Muscle of leg (tissue), 11 donors: ENCODE data around the gene SPATA13. TPM values are rescaled to one million over a fixed set of nuclear protein-coding genes. Genes with fewer than 3 reads are reported as not detected.
"Not testable (repeated sequence)": the region's sequence is repeated elsewhere in the genome, so short reads cannot be mapped to it uniquely, and the experiment has no call there.

Source experiments
- DNase-seq: peaks from one replicate; pipeline ENCODE4 v3.0.0; 2013
- H3K27ac ChIP-seq: one replicate; pipeline ENCODE4 v1.5.1; 2013; ENCODE audit warnings: mild to moderate bottlenecking, low read length, control low read depth
- H3K27me3 ChIP-seq: one replicate; pipeline ENCODE4 v1.6.1; 2013; ENCODE audit warnings: low read length; ENCODE audit not compliant: control insufficient read depth, insufficient read depth
- H3K36me3 ChIP-seq: one replicate; pipeline ENCODE4 v1.6.1; 2013; ENCODE audit warnings: low read length; ENCODE audit not compliant: control insufficient read depth, insufficient read depth
- H3K4me1 ChIP-seq: one replicate; pipeline ENCODE4 v1.6.1; 2013; ENCODE audit warnings: low read length; ENCODE audit not compliant: control insufficient read depth, insufficient read depth
- H3K4me3 ChIP-seq: one replicate; pipeline ENCODE4 v1.5.1; 2013; ENCODE audit warnings: low read length, control low read depth
- H3K9me3 ChIP-seq: replicated peaks from 2 replicates; pipeline ENCODE4 v1.6.1; 2013; ENCODE audit warnings: low read depth, low read length; ENCODE audit not compliant: control insufficient read depth
- WGBS: methylation state at CpG from one replicate; pipeline ENCODE4 v1.1.5; 2013; ENCODE audit warnings: missing lambda C conversion rate; ENCODE audit not compliant: insufficient coverage; 5-methylcytosine and 5-hydroxymethylcytosine counted together
- polyA plus RNA-seq, 8 donors: library from polyadenylated mRNA; unstranded; fragments of 120-200 nt; gene quantifications; one replicate each; pipeline versions ENCODE4 v1.2.1 to v1.2.3, GENCODE V29; 2013; ENCODE audit warnings: inconsistent platforms in 1 of 8, low replicate concordance in 1 of 8; ENCODE audit not compliant: insufficient read length in 8 of 8, insufficient read depth in 1 of 8
- total RNA-seq: library from RNA; stranded (reverse); fragments of 120-200 nt; gene quantifications from one replicate; pipeline ENCODE4 v1.2.4, GENCODE V29; 2013

SPATA13 gene
- total and polyA plus RNA-seq, 9 donors = 2.7 to 4.5 (median 3.3) TPM

DNA sequence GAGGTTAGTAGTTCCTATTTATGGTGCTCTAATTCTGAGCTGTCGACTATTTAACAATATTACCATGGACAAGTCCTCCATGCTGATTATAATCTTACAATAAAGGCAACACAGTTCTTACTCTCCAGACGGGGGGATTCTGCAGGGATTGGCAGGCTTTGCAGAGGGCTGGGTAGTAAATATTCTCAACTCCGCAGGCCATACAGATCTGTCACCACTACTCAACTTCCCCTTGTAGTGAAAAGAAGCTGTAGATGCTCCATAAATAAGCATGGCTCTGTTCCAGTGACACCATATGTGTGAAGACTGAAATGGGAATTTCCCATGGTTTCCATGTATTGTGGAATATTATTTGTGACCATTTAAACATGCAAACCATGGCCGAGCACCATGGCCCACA is 158.4 kb downstream of the SPATA13 start:
- not testable (repeated sequence) for H3K4me3 ChIP-seq, H3K4me1 ChIP-seq, H3K27me3 ChIP-seq, H3K9me3 ChIP-seq, H3K36me3 ChIP-seq, H3K27ac ChIP-seq, DNase-seq
- no CpG with 5 or more reads among the region's 4 CpGs for WGBS

- not testable (repeated sequence) for H3K36me3 ChIP-seq, H3K9me3 ChIP-seq, H3K27ac ChIP-seq, H3K4me3 ChIP-seq, H3K27me3 ChIP-seq, H3K4me1 ChIP-seq, DNase-seq
- WGBS = 93% methylated on average over 2 of the region's 6 CpGs
Observed at GRCh38 chr13:24319641-24320040, 159.1 kb downstream of the SPATA13 start.

- H3K36me3 ChIP-seq, H3K4me3 ChIP-seq, H3K4me1 ChIP-seq, DNase-seq, H3K9me3 ChIP-seq, H3K27me3 ChIP-seq, H3K27ac ChIP-seq: not testable (repeated sequence)
- 80% methylated on average over 1 of the region's 8 CpGs for WGBS
Observed at GRCh38 chr13:24321416-24321815, 160.9 kb downstream of the SPATA13 start.

GRCh38 chr13:24322470-24322869 is 161.9 kb downstream of the SPATA13 start:
- WGBS = 50% methylated on average over 1 of the region's 2 CpGs
- H3K27ac ChIP-seq, H3K4me1 ChIP-seq, DNase-seq, H3K36me3 ChIP-seq, H3K27me3 ChIP-seq, H3K9me3 ChIP-seq, H3K4me3 ChIP-seq: not testable (repeated sequence)

DNA sequence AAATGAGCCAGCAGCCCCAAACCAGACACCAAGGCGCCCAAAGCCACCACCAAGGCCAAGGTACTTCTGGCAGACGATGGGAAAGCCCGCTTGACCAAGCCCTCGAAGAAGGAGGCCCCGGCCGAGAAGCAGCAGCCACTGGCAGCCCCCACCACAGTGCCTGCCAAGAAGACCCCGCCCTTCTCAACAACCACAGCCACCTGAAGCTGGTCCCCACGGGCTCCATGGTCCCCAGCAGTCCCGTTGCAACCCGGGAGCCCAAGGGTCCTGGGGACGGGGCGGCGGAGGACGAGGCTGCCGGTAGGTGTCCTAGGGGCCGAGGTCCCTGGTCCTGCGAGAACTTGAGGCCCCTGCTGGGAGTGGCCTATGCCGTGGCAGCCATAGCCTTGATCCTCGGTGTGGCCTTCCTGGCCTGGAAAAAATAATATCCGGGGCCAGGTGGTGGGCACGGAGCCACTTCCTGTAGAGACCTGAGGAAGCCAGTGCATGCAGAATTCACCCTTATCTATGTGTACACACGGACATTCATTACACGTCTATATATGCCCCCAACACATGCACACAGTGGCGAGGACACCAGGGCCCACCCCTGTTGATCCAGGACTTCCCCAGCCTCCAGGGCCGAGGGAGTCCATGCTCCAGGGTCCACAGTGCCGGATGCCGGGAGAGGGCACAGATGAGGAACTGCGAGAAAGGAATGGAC is 162.7 kb downstream of the SPATA13 start:
- Histone ChIP-seq H3K4me1 (peaks cover 2% of the 10 kb centered on the region), H3K4me3 (no peak overlapping the region), H3K36me3 (no peaks in the 10 kb centered on the region), H3K9me3 (no peaks in the 10 kb centered on the region), H3K27ac (no peak overlapping the region), H3K27me3 (peaks cover 11% of the 10 kb centered on the region)
- no peak for DNase-seq
- WGBS = 71% methylated on average over 23 of the region's 28 CpGs

DNA sequence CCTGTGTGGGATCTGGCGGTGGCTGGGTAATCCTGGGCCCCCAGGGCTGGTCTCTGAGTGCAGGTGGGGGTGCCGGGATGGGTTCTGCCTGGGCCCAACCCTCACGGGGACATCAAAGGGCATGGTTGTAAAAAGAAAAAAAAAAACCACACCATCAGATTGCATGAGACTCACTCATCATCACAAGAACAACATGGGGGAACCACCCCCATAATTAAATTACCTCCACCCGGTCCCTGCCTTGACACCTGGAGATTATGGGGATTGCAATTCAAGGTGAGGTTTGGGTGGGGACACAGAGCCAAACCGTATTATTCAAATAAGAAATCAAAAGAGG is 163.2 kb downstream of the SPATA13 start:
- 60% methylated on average over 1 of the region's 5 CpGs for WGBS
- DNase-seq = no peak
- Histone ChIP-seq H3K27me3 (peaks cover 14% of the 10 kb centered on the region), H3K36me3 (no peaks in the 10 kb centered on the region), H3K9me3 (no peaks in the 10 kb centered on the region), H3K4me1 (peaks cover 3% of the 10 kb centered on the region), H3K27ac (no peak overlapping the region), H3K4me3 (no peak overlapping the region)

DNA sequence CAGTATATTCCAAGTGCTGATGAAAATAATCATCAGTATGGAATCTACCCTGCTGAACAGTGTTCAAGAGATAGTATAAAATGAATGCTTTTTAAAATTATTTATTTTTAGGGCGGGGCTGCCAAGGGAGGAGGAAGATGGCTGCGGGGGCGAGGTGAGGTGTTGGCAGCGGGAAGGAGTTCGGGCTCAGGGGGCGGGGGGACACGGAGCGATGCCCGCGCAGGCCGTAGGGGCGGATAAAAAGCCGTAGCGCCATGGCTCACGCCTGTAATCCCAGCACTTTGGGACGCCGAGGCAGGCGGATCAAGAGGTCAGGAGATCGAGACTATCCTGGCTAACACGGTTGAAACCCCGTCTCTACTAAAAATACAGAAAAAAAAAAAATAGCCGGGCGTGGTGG is 167.1 kb downstream of the SPATA13 start:
- WGBS = 84% methylated on average over 20 of the region's 23 CpGs
- DNase-seq = not testable (repeated sequence)
- H3K27me3 ChIP-seq = peaks cover 16% of the 10 kb centered on the region

DNA sequence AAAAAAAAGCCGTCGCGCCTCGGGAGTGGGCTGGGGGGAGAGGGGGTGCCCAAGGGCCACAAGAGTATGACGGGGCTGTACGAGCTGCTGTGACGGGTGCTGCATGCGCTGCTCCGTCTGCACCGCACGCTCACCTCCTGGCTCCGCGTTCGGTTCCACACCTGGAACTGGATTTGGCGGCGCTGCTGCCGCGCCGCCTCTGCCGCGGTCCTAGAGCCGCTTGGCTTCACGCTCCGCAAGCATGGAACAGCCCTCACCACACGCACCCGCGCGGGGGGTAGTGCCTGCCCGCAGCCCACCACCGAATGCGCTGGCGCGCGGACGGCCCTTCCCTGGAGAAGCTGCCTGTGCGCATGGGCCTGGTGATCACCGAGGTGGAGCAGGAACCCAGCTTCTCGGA is 167.6 kb downstream of the SPATA13 start:
- Histone ChIP-seq H3K27ac (no peak overlapping the region), H3K4me1 (peaks cover 3% of the 10 kb centered on the region), H3K27me3 (peaks cover 16% of the 10 kb centered on the region), H3K9me3 (no peaks in the 10 kb centered on the region), H3K4me3 (peak overlapping the region; percentile 17), H3K36me3 (no peaks in the 10 kb centered on the region)
- no peak for DNase-seq
- 8% methylated on average over 19 of the region's 38 CpGs for WGBS

More for the DNA sequence above, 167.1 kb downstream of the SPATA13 start:
- not testable (repeated sequence) for H3K9me3 ChIP-seq, H3K36me3 ChIP-seq, H3K4me1 ChIP-seq, H3K27ac ChIP-seq, H3K4me3 ChIP-seq

DNA sequence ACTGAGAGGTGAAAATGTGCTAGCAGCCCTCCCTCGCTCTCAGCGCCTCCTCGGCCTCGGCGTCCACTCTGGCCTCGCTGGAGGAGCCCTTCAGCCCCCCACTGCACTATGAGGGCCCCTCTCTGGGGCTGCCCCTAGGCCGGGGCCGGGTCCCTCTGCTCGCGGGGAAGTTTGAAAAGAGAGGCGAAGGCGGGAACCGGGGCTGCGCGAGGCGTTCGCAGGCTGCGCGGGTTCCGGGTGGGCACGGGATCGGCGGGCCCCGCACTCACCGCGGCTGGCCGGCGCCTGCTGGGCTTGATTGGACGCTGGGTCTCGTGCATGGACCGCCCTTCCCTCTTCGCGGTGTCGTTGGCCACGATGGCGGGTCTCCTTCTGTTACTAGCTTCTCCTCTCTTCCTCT is 178.2 kb downstream of the SPATA13 start:
- WGBS = 95% methylated on average over 32 of the region's 36 CpGs
- Histone ChIP-seq H3K27ac (no peak overlapping the region), H3K4me1 (no peaks in the 10 kb centered on the region), H3K36me3 (no peaks in the 10 kb centered on the region), H3K9me3 (no peaks in the 10 kb centered on the region), H3K27me3 (peaks cover 2% of the 10 kb centered on the region), H3K4me3 (no peak overlapping the region)
- DNase-seq = no peak

DNA sequence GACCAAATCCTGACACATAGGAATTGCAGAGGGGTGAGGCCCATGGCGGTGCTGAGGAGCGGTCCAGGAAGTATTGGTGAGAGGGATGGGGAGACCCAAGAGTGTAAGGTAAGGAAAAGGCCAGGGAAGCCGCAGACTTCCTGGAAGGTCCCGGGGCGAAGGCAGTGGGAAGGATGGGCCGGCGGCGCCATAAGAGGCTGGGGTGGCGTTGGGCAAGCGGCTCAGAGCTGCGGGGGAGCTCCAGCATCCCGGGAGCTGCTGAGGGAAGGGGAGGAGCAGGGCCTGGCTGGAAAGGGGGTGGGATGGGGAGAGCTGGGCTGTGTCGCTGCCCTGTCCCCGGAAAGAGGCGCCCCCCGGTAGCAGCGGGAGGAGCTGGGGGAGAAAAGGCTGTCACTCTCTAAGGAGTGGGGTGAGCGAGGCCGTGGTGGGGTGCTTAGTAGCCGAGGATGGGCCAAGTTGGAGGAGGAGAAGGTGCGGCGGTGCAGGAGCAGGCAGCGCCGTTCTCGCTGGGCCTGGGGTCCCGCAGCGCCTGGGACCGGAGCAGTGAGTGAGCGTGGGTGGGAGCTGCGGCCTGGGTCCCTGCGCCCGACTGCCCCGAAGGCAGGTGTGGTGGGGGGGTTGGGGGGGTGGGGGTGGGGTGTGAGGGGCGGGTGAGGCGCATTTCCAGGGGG is 179.6 kb downstream of the SPATA13 start:
- no peaks in the 10 kb centered on the region for H3K9me3 ChIP-seq
- H3K27ac ChIP-seq = no peak overlapping the region
- no peak for DNase-seq
- no peak overlapping the region for H3K4me3 ChIP-seq
- H3K36me3 ChIP-seq = no peaks in the 10 kb centered on the region
- H3K27me3 ChIP-seq = peaks cover 2% of the 10 kb centered on the region
- 83% methylated on average over 20 of the region's 35 CpGs for WGBS
- H3K4me1 ChIP-seq = no peaks in the 10 kb centered on the region
